ENCODE measurements around the gene EMB. TPM values are rescaled to one million over a fixed set of nuclear protein-coding genes. Genes with fewer than 3 reads are reported as not detected.
"Not testable (repeated sequence)": the region's sequence is repeated elsewhere in the genome, so short reads cannot be mapped to it uniquely, and the experiment has no call there.

The EMB gene
- total and polyA plus RNA-seq, 2 experiments from 2014 or later, result 24.6 to 40.0 TPM

GRCh38 chr5:50423100-50423799, 17.8 kb downstream of the EMB start:
- H3K27me3 Mint-ChIP-seq (ENCODE audit: insufficient read depth, low read depth, poor library complexity); H3K27me3 ChIP-seq (ENCODE audit: insufficient read depth); ATAC-seq; H3K4me1 ChIP-seq (ENCODE audit: insufficient read depth); H2AFZ ChIP-seq; H3K4me3 ChIP-seq; H3K9me3 Mint-ChIP-seq; H3K4me1 Mint-ChIP-seq; H3K36me3 ChIP-seq (ENCODE audit: insufficient read depth); H3K27ac ChIP-seq (ENCODE audit: low read depth); H4K20me1 ChIP-seq (replicated peaks; ENCODE audit: insufficient read depth); H3K4me2 ChIP-seq; H3K9me2 ChIP-seq (ENCODE audit: insufficient read depth); H3F3A ChIP-seq (replicated peaks; ENCODE audit: low read depth); DNase-seq (ENCODE audit: low spot score); H3K4me3 Mint-ChIP-seq: not testable (repeated sequence)
- peaks cover 11% of the 10 kb centered on the region; the same call in 1 of the 2 replicates for H3K79me2 ChIP-seq (replicated peaks; ENCODE audit: insufficient read depth)
- Mint-ChIP-seq H3K27ac (peak overlapping the region; percentile 89), H3K36me3 (ENCODE audit: low read depth) (peaks cover 22% of the 10 kb centered on the region; the same call in 2 of the 3 replicates)

- H3K27me3 Mint-ChIP-seq (ENCODE audit: insufficient read depth, low read depth, poor library complexity); H3K4me3 ChIP-seq; H4K20me1 ChIP-seq (replicated peaks; ENCODE audit: insufficient read depth); H3K4me1 Mint-ChIP-seq; ATAC-seq; H3K27me3 ChIP-seq (ENCODE audit: insufficient read depth); H3K4me3 Mint-ChIP-seq; H3K36me3 ChIP-seq (ENCODE audit: insufficient read depth); H3K9me3 Mint-ChIP-seq; H3K27ac Mint-ChIP-seq; H2AFZ ChIP-seq; DNase-seq (ENCODE audit: low spot score); H3K27ac ChIP-seq (ENCODE audit: low read depth); H3K4me2 ChIP-seq; H3K9me2 ChIP-seq (ENCODE audit: insufficient read depth); H3K4me1 ChIP-seq (ENCODE audit: insufficient read depth); H3F3A ChIP-seq (replicated peaks; ENCODE audit: low read depth): not testable (repeated sequence)
- H3K36me3 Mint-ChIP-seq (ENCODE audit: low read depth), result peaks cover 15% of the 10 kb centered on the region; the same call in 2 of the 3 replicates
- peaks cover 18% of the 10 kb centered on the region for H3K79me2 ChIP-seq (replicated peaks; ENCODE audit: insufficient read depth)
Observed at GRCh38 chr5:50421184-50421950, 19.7 kb downstream of the EMB start.

DNA sequence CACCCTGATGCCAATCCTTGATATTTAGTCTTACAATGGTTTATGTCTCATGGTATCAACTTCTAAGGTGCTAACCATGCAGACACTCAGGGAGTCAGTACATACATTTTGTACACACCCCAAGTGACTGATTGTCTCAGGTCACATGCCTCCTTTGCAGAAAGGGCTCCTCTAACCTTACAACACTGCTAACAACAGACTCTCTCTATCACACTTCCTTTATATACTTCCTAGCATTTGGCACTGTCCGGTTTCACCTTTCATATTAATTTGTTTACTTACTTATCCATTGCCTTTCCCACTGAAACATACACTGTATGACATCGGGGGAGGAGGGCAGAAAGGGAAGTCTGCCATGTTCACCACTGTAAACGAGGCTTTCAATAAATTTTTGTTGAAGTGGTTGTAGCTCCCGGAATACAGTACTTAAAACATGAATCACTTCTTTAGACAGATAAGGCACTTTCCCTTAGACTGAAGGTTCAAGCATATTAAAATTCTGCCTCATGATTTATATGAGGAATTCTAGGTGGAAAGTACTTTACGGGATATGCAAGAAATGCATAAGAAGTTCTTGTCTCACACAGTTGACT, 20.6 kb downstream of the EMB start:
- Histone ChIP-seq H3F3A (replicated peaks; ENCODE audit: low read depth) (no peaks in the 10 kb centered on the region), H3K4me2 (no peak overlapping the region), H3K79me2 (replicated peaks; ENCODE audit: insufficient read depth) (peaks cover 23% of the 10 kb centered on the region), H3K4me3 (no peak overlapping the region), H3K27ac (ENCODE audit: low read depth) (no peak overlapping the region), H3K9me2 (ENCODE audit: insufficient read depth) (no peaks in the 10 kb centered on the region), H3K27me3 (ENCODE audit: insufficient read depth) (no peaks in the 10 kb centered on the region), H4K20me1 (replicated peaks; ENCODE audit: insufficient read depth) (no peaks in the 10 kb centered on the region), H3K4me1 (ENCODE audit: insufficient read depth) (0 out of 2 replicates have a peak, but pooled peaks cover 3% of the 10 kb centered on the region), H2AFZ (no peak overlapping the region), H3K36me3 (ENCODE audit: insufficient read depth) (no peaks in the 10 kb centered on the region)
- no peak for DNase-seq (ENCODE audit: low spot score)
- Mint-ChIP-seq H3K4me1 (0 out of 3 replicates have a peak, but pooled peaks cover 2% of the 10 kb centered on the region), H3K4me3 (no peak overlapping the region), H3K9me3 (peaks cover 8% of the 10 kb centered on the region), H3K27ac (no peak overlapping the region), H3K36me3 (ENCODE audit: low read depth) (peaks cover 15% of the 10 kb centered on the region; the same call in 2 of the 3 replicates), H3K27me3 (ENCODE audit: insufficient read depth, low read depth, poor library complexity) (no peaks in the 10 kb centered on the region)
- no peak for ATAC-seq
- TF ChIP-seq EZH2 (IDR thresholded peaks at IDR 0.05; ENCODE audit: low read depth, unreplicated experiment) (no peak), CREB1 (CRISPR knock-in tag; IDR thresholded peaks at IDR 0.05; ENCODE audit: low read depth) (no peak), POLR2AphosphoS5 (IDR thresholded peaks at IDR 0.05; ENCODE audit: low read depth) (no peak), ZNF331 (CRISPR knock-in tag; IDR thresholded peaks at IDR 0.05; ENCODE audit: low read depth) (no peak), REST (IDR thresholded peaks at IDR 0.05; ENCODE audit: unreplicated experiment) (no peak)
- TF ChIP-seq, protein P1, sequence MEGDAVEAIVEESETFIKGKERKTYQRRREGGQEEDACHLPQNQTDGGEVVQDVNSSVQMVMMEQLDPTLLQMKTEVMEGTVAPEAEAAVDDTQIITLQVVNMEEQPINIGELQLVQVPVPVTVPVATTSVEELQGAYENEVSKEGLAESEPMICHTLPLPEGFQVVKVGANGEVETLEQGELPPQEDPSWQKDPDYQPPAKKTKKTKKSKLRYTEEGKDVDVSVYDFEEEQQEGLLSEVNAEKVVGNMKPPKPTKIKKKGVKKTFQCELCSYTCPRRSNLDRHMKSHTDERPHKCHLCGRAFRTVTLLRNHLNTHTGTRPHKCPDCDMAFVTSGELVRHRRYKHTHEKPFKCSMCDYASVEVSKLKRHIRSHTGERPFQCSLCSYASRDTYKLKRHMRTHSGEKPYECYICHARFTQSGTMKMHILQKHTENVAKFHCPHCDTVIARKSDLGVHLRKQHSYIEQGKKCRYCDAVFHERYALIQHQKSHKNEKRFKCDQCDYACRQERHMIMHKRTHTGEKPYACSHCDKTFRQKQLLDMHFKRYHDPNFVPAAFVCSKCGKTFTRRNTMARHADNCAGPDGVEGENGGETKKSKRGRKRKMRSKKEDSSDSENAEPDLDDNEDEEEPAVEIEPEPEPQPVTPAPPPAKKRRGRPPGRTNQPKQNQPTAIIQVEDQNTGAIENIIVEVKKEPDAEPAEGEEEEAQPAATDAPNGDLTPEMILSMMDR (conservative IDR thresholded peaks at IDR 0.05; ENCODE audit: low read depth in 2 of 2), result no peak
